ENCODE results near the gene CDH1. TPM values are rescaled to one million over a fixed set of nuclear protein-coding genes. Genes with fewer than 3 reads are reported as not detected.

Gene CDH1
- total and polyA plus RNA-seq, 4 donors = 0.23 to 9.6 (median 0.67) TPM

GRCh38 chr16:68802190-68802589 lies 65.1 kb downstream of the CDH1 start:
- 93 to 94% methylated on average over 7 of the region's 7 CpGs for WGBS, 2 donors
- DNase-seq (no peak), ATAC-seq (ENCODE audit: low FRiP score) (no peak)
- no peaks in the 10 kb centered on the region for H3K4me1 ChIP-seq (ENCODE audit: control insufficient read depth in 1 of 2, insufficient read depth in 2 of 2, low read length in 2 of 2)
- H3K36me3 ChIP-seq (ENCODE audit: control insufficient read depth in 1 of 2, insufficient read depth in 2 of 2, low read length in 1 of 2) = no peaks in the 10 kb centered on the region
- intact Hi-C loops (cut with DNase I) = loop anchor here in 1 of 2 donors (5.0 kb wide), 1 partner anchor 275 kb away; no protein-coding TSS in a partner anchor
- H3K4me3 ChIP-seq (ENCODE audit: low read length in 2 of 2) = no peak overlapping the region
- no peaks in the 10 kb centered on the region for H3K27me3 ChIP-seq (ENCODE audit: control insufficient read depth in 1 of 2, insufficient read depth in 2 of 2, low read length in 1 of 2)
- no peaks in the 10 kb centered on the region for H3K9me3 ChIP-seq (ENCODE audit: control insufficient read depth, low read length)
- H3K27ac ChIP-seq (ENCODE audit: low read depth in 1 of 2, low read length in 2 of 2) = no peak overlapping the region

GRCh38 chr16:68806422-68806821 lies 69.3 kb downstream of the CDH1 start:
- Histone ChIP-seq H3K4me1 (ENCODE audit: control insufficient read depth in 1 of 2, insufficient read depth in 2 of 2, low read length in 2 of 2) (no peaks in the 10 kb centered on the region), H3K27me3 (ENCODE audit: control insufficient read depth in 1 of 2, insufficient read depth in 2 of 2, low read length in 1 of 2) (no peaks in the 10 kb centered on the region), H3K27ac (ENCODE audit: low read depth in 1 of 2, low read length in 2 of 2) (no peak overlapping the region), H3K4me3 (ENCODE audit: low read length in 2 of 2) (no peak overlapping the region), H3K36me3 (ENCODE audit: control insufficient read depth in 1 of 2, insufficient read depth in 2 of 2, low read length in 1 of 2) (no peaks in the 10 kb centered on the region), H3K9me3 (ENCODE audit: control insufficient read depth, low read length) (no peaks in the 10 kb centered on the region)
- WGBS, 2 donors = 95 to 100% methylated on average over 2 of the region's 2 CpGs
- intact Hi-C loops (cut with DNase I) = no loop called here
- no peak for DNase-seq
- ATAC-seq (ENCODE audit: low FRiP score) = no peak

- WGBS, 2 donors = 72 to 81% methylated on average over 1 of the region's 1 CpG
- Histone ChIP-seq H3K4me1 (ENCODE audit: control insufficient read depth in 1 of 2, insufficient read depth in 2 of 2, low read length in 2 of 2) (no peaks in the 10 kb centered on the region), H3K4me3 (ENCODE audit: low read length in 2 of 2) (no peak overlapping the region), H3K27me3 (ENCODE audit: control insufficient read depth in 1 of 2, insufficient read depth in 2 of 2, low read length in 1 of 2) (no peaks in the 10 kb centered on the region), H3K36me3 (ENCODE audit: control insufficient read depth in 1 of 2, insufficient read depth in 2 of 2, low read length in 1 of 2) (no peaks in the 10 kb centered on the region), H3K9me3 (ENCODE audit: control insufficient read depth, low read length) (no peaks in the 10 kb centered on the region), H3K27ac (ENCODE audit: low read depth in 1 of 2, low read length in 2 of 2) (no peak overlapping the region)
- intact Hi-C loops (cut with DNase I) = no loop called here
- ATAC-seq (ENCODE audit: low FRiP score) (no peak), DNase-seq (no peak)
These were observed 69.9 kb downstream of the CDH1 start for GRCh38 chr16:68806981-68807380.

- ATAC-seq (ENCODE audit: low FRiP score) (no peak), DNase-seq (no peak)
- Histone ChIP-seq H3K4me1 (ENCODE audit: control insufficient read depth in 1 of 2, insufficient read depth in 2 of 2, low read length in 2 of 2) (no peaks in the 10 kb centered on the region), H3K27me3 (ENCODE audit: control insufficient read depth in 1 of 2, insufficient read depth in 2 of 2, low read length in 1 of 2) (no peaks in the 10 kb centered on the region), H3K9me3 (ENCODE audit: control insufficient read depth, low read length) (no peaks in the 10 kb centered on the region), H3K27ac (ENCODE audit: low read depth in 1 of 2, low read length in 2 of 2) (no peak overlapping the region), H3K36me3 (ENCODE audit: control insufficient read depth in 1 of 2, insufficient read depth in 2 of 2, low read length in 1 of 2) (no peaks in the 10 kb centered on the region), H3K4me3 (ENCODE audit: low read length in 2 of 2) (no peak overlapping the region)
- WGBS, 2 donors = 4 to 19% methylated on average over 3 of the region's 3 CpGs
- intact Hi-C loops (cut with DNase I) = no loop called here
These were observed 77.4 kb downstream of the CDH1 start for GRCh38 chr16:68814516-68814915.

- no peaks in the 10 kb centered on the region for H3K36me3 ChIP-seq (ENCODE audit: control insufficient read depth in 1 of 2, insufficient read depth in 2 of 2, low read length in 1 of 2)
- 37 to 46% methylated on average over 8 of the region's 8 CpGs for WGBS, 2 donors
- DNase-seq (no peak), ATAC-seq (ENCODE audit: low FRiP score) (no peak)
- H3K27me3 ChIP-seq (ENCODE audit: control insufficient read depth in 1 of 2, insufficient read depth in 2 of 2, low read length in 1 of 2) = no peaks in the 10 kb centered on the region
- H3K4me1 ChIP-seq (ENCODE audit: control insufficient read depth in 1 of 2, insufficient read depth in 2 of 2, low read length in 2 of 2) = peaks cover 0 to 2% of the 10 kb centered on the region in 2 donors
- no peak overlapping the region for H3K4me3 ChIP-seq (ENCODE audit: low read length in 2 of 2)
- H3K9me3 ChIP-seq (ENCODE audit: control insufficient read depth, low read length) = no peaks in the 10 kb centered on the region
- H3K27ac ChIP-seq (ENCODE audit: low read depth in 1 of 2, low read length in 2 of 2) = no peak overlapping the region
- intact Hi-C loops (cut with DNase I) = no loop called here
These were observed 86.5 kb downstream of the CDH1 start for GRCh38 chr16:68823401-68824135.

GRCh38 chr16:68825427-68825826 lies 88.3 kb downstream of the CDH1 start:
- H3K36me3 ChIP-seq (ENCODE audit: control insufficient read depth in 1 of 2, insufficient read depth in 2 of 2, low read length in 1 of 2) = no peaks in the 10 kb centered on the region
- ATAC-seq (ENCODE audit: low FRiP score) (no peak), DNase-seq (no peak)
- H3K4me1 ChIP-seq (ENCODE audit: control insufficient read depth in 1 of 2, insufficient read depth in 2 of 2, low read length in 2 of 2) = peaks cover 0 to 2% of the 10 kb centered on the region in 2 donors
- no peaks in the 10 kb centered on the region for H3K9me3 ChIP-seq (ENCODE audit: control insufficient read depth, low read length)
- no peak overlapping the region for H3K27ac ChIP-seq (ENCODE audit: low read depth in 1 of 2, low read length in 2 of 2)
- intact Hi-C loops (cut with DNase I) = no loop called here
- no peak overlapping the region for H3K4me3 ChIP-seq (ENCODE audit: low read length in 2 of 2)
- no peaks in the 10 kb centered on the region for H3K27me3 ChIP-seq (ENCODE audit: control insufficient read depth in 1 of 2, insufficient read depth in 2 of 2, low read length in 1 of 2)

- no peak for ATAC-seq (ENCODE audit: low FRiP score)
- Histone ChIP-seq H3K9me3 (ENCODE audit: control insufficient read depth, low read length) (no peaks in the 10 kb centered on the region), H3K27me3 (ENCODE audit: control insufficient read depth in 1 of 2, insufficient read depth in 2 of 2, low read length in 1 of 2) (no peaks in the 10 kb centered on the region), H3K36me3 (ENCODE audit: control insufficient read depth in 1 of 2, insufficient read depth in 2 of 2, low read length in 1 of 2) (no peaks in the 10 kb centered on the region), H3K4me3 (ENCODE audit: low read length in 2 of 2) (no peak overlapping the region), H3K27ac (ENCODE audit: low read depth in 1 of 2, low read length in 2 of 2) (no peak overlapping the region), H3K4me1 (ENCODE audit: control insufficient read depth in 1 of 2, insufficient read depth in 2 of 2, low read length in 2 of 2) (peaks cover 0 to 2% of the 10 kb centered on the region in 2 donors)
- no peak for DNase-seq
- 86 to 89% methylated on average over 6 of the region's 6 CpGs for WGBS, 2 donors
- intact Hi-C loops (cut with DNase I) = no loop called here
These were observed 89.6 kb downstream of the CDH1 start for GRCh38 chr16:68826652-68827051.

- ATAC-seq (ENCODE audit: low FRiP score) = no peak
- Histone ChIP-seq H3K4me3 (ENCODE audit: low read length in 2 of 2) (no peak overlapping the region), H3K4me1 (ENCODE audit: control insufficient read depth in 1 of 2, insufficient read depth in 2 of 2, low read length in 2 of 2) (no peaks in the 10 kb centered on the region), H3K36me3 (ENCODE audit: control insufficient read depth in 1 of 2, insufficient read depth in 2 of 2, low read length in 1 of 2) (no peaks in the 10 kb centered on the region), H3K9me3 (ENCODE audit: control insufficient read depth, low read length) (no peaks in the 10 kb centered on the region), H3K27ac (ENCODE audit: low read depth in 1 of 2, low read length in 2 of 2) (no peak overlapping the region), H3K27me3 (ENCODE audit: control insufficient read depth in 1 of 2, insufficient read depth in 2 of 2, low read length in 1 of 2) (no peaks in the 10 kb centered on the region)
- intact Hi-C loops (cut with DNase I) = no loop called here
- 89 to 91% methylated on average over 14 of the region's 14 CpGs for WGBS, 2 donors
- DNase-seq = no peak
These were observed 96.2 kb downstream of the CDH1 start for GRCh38 chr16:68833251-68833650.

GRCh38 chr16:68834550-68834949 lies 97.5 kb downstream of the CDH1 start:
- 44 to 50% methylated on average over 1 of the region's 1 CpG for WGBS, 2 donors
- H3K36me3 ChIP-seq (ENCODE audit: control insufficient read depth in 1 of 2, insufficient read depth in 2 of 2, low read length in 1 of 2) = no peaks in the 10 kb centered on the region
- H3K27me3 ChIP-seq (ENCODE audit: control insufficient read depth in 1 of 2, insufficient read depth in 2 of 2, low read length in 1 of 2) = no peaks in the 10 kb centered on the region
- no peak overlapping the region for H3K4me3 ChIP-seq (ENCODE audit: low read length in 2 of 2)
- no peaks in the 10 kb centered on the region for H3K4me1 ChIP-seq (ENCODE audit: control insufficient read depth in 1 of 2, insufficient read depth in 2 of 2, low read length in 2 of 2)
- intact Hi-C loops (cut with DNase I) = no loop called here
- ATAC-seq (ENCODE audit: low FRiP score) (no peak), DNase-seq (no peak)
- no peaks in the 10 kb centered on the region for H3K9me3 ChIP-seq (ENCODE audit: control insufficient read depth, low read length)
- no peak overlapping the region for H3K27ac ChIP-seq (ENCODE audit: low read depth in 1 of 2, low read length in 2 of 2)

Data from aorta (tissue), 5 donors.